Measurements from ENCODE around the gene HDAC4.

Gene HDAC4

GRCh38 chr2:239064253-239064652 lies 336.6 kb downstream of the HDAC4 start:
- DNase-seq (ENCODE audit: low spot score), result no peak

GRCh38 chr2:239062743-239063142 lies 338.1 kb downstream of the HDAC4 start:
- no peak for DNase-seq (ENCODE audit: low spot score)

GRCh38 chr2:239061824-239062570 lies 338.8 kb downstream of the HDAC4 start:
- no peak for DNase-seq (ENCODE audit: low spot score)

GRCh38 chr2:239061121-239061666 lies 339.6 kb downstream of the HDAC4 start:
- DNase-seq (ENCODE audit: low spot score), result no peak

GRCh38 chr2:239060676-239061075 lies 340.1 kb downstream of the HDAC4 start:
- no peak for DNase-seq (ENCODE audit: low spot score)

- no peak for DNase-seq (ENCODE audit: low spot score)
Observed at GRCh38 chr2:239059854-239060253, 341.0 kb downstream of the HDAC4 start.

DNA sequence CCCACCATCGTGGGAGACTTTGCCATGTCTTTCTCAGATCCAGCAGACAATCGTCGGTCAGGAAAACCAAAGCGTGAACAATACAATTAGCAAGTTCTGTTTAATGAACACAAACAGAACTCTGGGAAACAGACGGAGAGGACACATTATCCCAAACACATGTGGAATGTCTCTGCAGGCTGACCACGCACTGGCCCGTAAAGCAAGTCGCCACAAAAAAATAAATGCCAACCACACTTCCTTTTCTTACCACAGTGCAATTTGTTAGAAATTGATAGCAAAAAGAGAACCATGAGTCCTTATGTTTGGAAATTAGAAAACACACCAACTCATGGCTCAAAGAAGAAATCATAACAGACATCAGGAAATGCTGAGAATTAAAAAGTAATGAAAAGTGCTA lies 342.1 kb downstream of the HDAC4 start:
- DNase-seq (ENCODE audit: low spot score), result no peak

GRCh38 chr2:239057533-239057932 lies 343.3 kb downstream of the HDAC4 start:
- no peak for DNase-seq (ENCODE audit: low spot score)

DNA sequence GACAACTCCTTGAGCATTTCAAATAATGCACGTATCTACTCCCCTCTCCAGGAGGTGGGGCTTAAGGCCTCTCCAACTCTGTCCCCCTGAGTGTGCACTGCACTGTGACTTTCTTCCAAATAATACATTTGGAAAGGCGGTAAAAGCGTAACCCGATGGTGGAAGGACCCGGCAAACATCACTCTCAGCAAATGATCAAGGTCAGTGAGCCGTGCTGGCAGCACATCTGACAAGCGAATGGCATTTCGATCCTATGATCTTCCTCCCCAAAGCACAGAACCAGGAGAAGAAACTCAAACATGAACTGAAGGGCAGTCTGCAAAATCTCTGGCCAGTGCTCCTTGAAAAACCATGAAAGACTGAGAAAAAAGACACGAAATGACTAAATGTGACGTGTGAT lies 344.2 kb downstream of the HDAC4 start:
- DNase-seq (ENCODE audit: low spot score), result no peak

DNA sequence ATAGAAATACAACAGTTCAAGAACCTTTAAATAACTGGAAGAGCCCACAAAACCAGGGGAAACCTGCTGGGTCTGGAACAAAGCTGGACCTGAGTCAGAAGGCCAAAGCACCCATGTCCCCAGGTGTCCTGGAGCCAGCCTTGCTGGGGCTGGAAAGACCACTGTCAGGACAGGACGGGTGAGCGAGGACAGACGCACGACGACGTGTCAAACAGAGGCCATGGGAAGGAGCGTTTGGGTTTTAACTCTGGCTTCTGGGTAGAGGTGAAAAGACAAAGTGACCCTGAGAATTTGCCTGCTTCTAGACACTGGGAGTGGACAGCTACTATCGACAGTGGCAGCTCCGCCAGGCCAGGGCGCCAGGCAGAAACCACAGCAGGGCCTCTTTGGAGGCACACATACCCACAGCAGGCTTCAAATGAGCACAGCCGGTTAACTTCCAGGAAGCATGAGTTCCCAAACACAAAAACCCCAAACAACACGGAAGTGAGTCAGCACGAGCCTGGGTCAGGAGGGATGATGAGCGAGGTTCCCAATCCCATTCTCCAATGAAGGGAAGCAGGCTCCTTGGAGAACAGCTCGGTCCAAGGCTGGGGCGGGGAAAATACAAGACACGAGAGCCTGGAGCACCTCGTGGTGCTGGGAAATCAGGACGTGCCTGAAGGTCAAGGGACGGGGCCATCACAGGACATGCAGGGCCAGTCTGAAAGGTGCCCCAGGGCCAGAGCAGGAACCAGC lies 344.9 kb downstream of the HDAC4 start:
- no peak for DNase-seq (ENCODE audit: low spot score)

GRCh38 chr2:239054921-239055320 lies 345.9 kb downstream of the HDAC4 start:
- DNase-seq (ENCODE audit: low spot score), result no peak

DNA sequence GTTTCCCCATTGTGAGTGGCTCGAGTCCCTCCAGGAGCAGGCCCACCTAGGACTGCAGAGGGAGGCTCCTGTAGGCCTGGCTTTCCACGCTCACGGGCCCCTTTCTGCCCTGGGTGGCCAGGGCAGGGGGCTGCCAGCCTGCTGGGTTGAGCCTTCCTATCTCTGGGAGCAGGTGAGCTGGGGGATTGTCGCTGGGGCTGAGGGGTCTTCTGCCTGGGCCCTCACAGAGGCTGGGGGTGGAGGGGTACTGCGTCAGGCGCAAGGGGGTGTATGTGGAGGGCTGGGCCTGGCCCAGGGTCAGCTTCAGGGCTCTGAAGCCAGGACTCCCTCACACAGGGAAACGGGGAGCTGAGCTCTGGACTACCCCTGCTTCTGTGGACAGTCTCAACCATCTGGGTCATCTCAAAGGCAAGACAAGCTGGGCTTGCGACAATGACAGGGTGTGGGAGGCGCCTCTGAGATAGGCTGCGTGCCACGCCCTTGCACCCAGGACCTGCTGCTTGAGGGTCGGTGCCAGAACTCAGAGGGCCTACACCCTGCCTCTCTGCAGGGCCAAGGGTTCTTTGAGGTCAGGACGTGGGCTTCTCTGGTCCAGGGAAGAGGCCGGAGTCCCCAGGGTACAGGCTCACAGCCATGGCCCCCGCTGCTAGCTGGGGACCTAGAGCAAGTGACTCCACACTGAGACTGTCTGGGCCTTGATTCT lies 346.9 kb downstream of the HDAC4 start:
- DNase-seq (ENCODE audit: low spot score), result no peak

GRCh38 chr2:239052798-239053665 lies 347.8 kb downstream of the HDAC4 start:
- DNase-seq (ENCODE audit: low spot score), result no peak

DNA sequence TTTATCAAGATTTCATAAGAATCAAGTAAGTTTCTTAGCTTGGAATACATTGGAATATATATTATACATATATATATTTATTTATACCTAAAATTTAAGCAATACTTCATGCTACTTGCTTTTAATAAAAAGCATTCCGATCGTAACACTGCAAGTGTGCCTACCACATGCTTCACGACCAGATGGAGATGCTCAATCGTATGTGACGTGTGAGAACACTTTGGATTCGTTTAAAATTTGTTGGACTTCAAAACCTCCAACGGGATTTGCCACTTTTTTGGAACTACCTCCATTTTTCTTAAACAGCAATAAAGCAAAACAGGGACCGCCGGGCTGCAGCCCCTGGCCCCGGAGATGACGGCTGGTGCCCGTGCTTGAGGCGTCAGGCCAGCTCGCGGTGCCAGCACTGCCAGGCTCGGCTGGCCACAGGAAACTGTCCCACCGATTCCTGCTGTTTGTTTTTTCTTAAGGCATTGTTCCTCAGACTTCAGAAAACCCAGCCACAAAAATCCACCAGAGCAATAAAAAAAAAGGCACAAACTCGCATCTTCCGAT lies 348.9 kb downstream of the HDAC4 start:
- no peak for DNase-seq (ENCODE audit: low spot score)

DNA sequence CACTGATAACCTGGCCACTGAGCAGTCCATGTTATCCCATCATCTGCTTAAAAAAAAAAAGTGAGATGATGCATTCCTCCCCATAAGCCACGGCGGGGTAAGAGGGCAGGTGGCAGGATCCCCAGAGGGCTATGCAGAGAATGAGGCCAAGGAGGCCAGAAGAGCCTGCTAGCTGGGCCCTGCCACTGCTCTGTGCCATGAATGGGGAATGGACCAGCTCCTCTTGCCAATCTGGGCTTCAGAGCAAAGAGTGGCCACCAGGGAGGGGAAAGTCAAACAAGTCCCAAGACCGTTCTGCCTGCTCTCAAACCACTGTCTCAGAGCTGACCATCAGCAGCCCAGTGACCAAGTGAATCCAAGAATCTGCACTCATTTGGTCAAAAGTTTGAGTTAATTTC lies 350.6 kb downstream of the HDAC4 start:
- no peak for DNase-seq (ENCODE audit: low spot score)

- DNase-seq (ENCODE audit: low spot score), result no peak
Observed at GRCh38 chr2:239049421-239050251, 351.2 kb downstream of the HDAC4 start.

GRCh38 chr2:239048736-239049135 lies 352.1 kb downstream of the HDAC4 start:
- no peak for DNase-seq (ENCODE audit: low spot score)

GRCh38 chr2:239047861-239048260 lies 353.0 kb downstream of the HDAC4 start:
- no peak for DNase-seq (ENCODE audit: low spot score)

DNA sequence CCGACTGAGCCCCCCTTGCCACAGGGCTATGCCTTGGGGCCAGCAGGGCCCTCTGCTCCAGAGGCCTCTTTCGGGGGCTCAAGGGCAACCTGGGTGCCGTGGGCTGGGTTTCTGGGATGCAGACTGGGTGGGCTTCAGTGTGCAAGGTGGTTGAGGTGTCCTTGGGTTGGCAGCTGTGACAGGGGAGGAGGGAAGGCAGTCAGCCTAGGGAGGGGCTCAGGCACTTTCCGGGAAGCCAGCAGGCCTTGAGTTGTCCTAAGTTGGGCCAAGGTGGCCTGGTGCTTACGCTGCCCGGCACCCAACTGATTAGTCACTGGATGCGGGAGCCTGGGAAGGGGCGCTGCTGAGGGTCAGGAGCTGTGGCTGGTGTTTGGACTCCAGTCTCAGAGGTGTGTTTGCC lies 353.4 kb downstream of the HDAC4 start:
- DNase-seq (ENCODE audit: low spot score), result no peak

DNA sequence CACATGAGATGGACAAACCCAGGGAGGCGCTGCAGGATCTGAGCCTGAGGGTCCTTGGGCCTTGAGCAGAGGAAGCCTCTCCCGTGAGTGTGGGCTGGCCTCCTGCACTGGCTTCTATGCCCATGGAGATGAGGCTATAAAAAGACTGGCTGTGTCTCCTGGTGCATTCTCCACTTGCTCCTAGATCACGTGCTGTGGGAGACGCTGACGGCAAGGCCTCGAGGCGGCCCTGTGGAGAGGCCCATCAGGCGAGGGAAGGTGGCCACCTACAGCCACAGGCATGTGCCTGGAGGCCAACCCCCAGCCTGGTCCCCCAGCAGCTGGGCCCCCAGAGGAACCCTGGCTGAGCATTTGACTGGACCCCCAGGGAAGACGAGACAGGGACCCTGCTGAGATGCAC lies 354.0 kb downstream of the HDAC4 start:
- DNase-seq (ENCODE audit: low spot score), result no peak

DNA sequence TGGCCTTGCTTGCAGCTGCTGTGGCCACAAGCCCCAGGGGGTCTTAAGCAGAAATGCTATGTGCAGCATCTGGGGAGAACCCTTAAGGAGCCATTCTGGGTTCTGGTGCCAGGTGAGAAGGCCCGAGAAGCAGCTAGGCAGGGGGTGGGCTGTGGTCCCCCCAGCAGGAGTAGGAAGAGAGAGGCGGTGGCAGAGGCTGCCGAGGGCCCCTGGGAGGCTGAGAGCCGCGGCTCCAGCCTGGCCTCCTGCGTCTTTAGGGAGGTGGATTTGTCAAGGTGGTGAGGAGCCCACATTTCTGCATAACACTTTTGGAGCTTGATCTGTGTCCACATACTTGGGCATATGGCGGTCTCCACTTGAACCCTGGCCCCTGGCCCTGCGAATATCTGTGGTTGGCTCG lies 356.5 kb downstream of the HDAC4 start:
- no peak for DNase-seq (ENCODE audit: low spot score)

Data from activated CD4-positive, alpha-beta T cell treated with anti-CD3 and anti-CD28 coated beads, Interleukin-2, Interleukin-4, amounts not matched to agents 100 ng/mL and 50 ng/mL, durations not matched to agents 16 hours and 8 hours (primary cell).